Right cardiac atrium (tissue), 5 donors: ENCODE measurements around the gene XRCC4. TPM values are rescaled to one million over a fixed set of nuclear protein-coding genes. Genes with fewer than 3 reads are reported as not detected.

Experiments
- ATAC-seq, 2 donors: fragments of 200-7000 bp; cut with Tn5 transposase; one replicate each; pipeline versions ENCODE4 v1.8.0 to v1.9.1; 2020; ENCODE audit warnings: moderate library complexity in 2 of 2, mild to moderate bottlenecking in 1 of 2
- DNase-seq, 3 donors: peaks; one replicate each; pipeline ENCODE4 v3.0.0-alpha.2; 2020
- H3K27ac ChIP-seq: one replicate; pipeline ENCODE4 v1.5.1; 2013; ENCODE audit warnings: mild to moderate bottlenecking, low read length, control low read depth, moderate library complexity
- H3K27me3 ChIP-seq: one replicate; pipeline ENCODE4 v1.6.1; 2013; ENCODE audit not compliant: control insufficient read depth, insufficient read depth
- H3K4me1 ChIP-seq: one replicate; pipeline ENCODE4 v1.6.1; 2013; ENCODE audit warnings: low read length; ENCODE audit not compliant: control insufficient read depth, insufficient read depth
- H3K4me3 ChIP-seq: one replicate; pipeline ENCODE4 v1.5.1; 2013; ENCODE audit warnings: low read length, control low read depth
- H3K9me3 ChIP-seq: one replicate; pipeline ENCODE4 v1.6.1; 2013; ENCODE audit warnings: low read length; ENCODE audit not compliant: control insufficient read depth
- WGBS: extraction: QIAGEN DNeasy Blood & Tissue Kit; methylation state at CpG from one replicate; pipeline ENCODE4 v1.1.7; 2013; 5-methylcytosine and 5-hydroxymethylcytosine counted together
- intact Hi-C, 4 donors: fragments of 100-400 bp; cut with DNase I; formaldehyde crosslinking; loops; one replicate each; pipeline versions ENCODE4 v1.11.0 to v1.14.0; 2022 to 2023
- polyA plus RNA-seq: library from polyadenylated mRNA; stranded (reverse); fragments of 200-250 nt; gene quantifications from one replicate; pipeline ENCODE4 v1.2.3, GENCODE V29; 2013
- total RNA-seq, 4 donors: library from RNA; stranded (reverse); fragmentation: NEBNext Ultra II Directional; extraction: Animal tissue kit (Norgen Biotek cat#: 25700); gene quantifications; one replicate each; pipeline ENCODE4 v1.2.1, GENCODE V29; 2021
- donor health status: healthy with polysubstance abuse.
- donor health status: DM: no; HTN: yes; CAD: no.
- donor health status: DM: no; HTN: no; CAD: no.
- donor health status: DM: no; HTN: yes; CAD: no; lungs with severe emphysema.
- donor health status: DM: yes; HTN: yes; CAD: no.

XRCC4 gene
- total and polyA plus RNA-seq, 5 donors, result 7.1 to 8.6 (median 7.5) TPM

GRCh38 chr5:83124593-83124992 is 47.2 kb downstream of the XRCC4 start:
- H3K4me1 ChIP-seq, result no peaks in the 10 kb centered on the region
- H3K27ac ChIP-seq, result no peak overlapping the region
- DNase-seq, result no peak
- H3K4me3 ChIP-seq, result no peak overlapping the region
- 95% methylated on average over 1 of the region's 1 CpG for WGBS
- intact Hi-C loops, result no loop called here
- no peak for ATAC-seq
- H3K9me3 ChIP-seq, result no peaks in the 10 kb centered on the region
- H3K27me3 ChIP-seq, result no peaks in the 10 kb centered on the region

GRCh38 chr5:83125560-83125959 is 48.2 kb downstream of the XRCC4 start:
- Histone ChIP-seq H3K27me3 (no peaks in the 10 kb centered on the region), H3K9me3 (no peaks in the 10 kb centered on the region), H3K27ac (no peak overlapping the region), H3K4me1 (no peaks in the 10 kb centered on the region), H3K4me3 (no peak overlapping the region)
- intact Hi-C loops, result no loop called here
- 79% methylated on average over 7 of the region's 7 CpGs for WGBS
- DNase-seq, result no peak
- ATAC-seq, result no peak

- WGBS, result 49% methylated on average over 2 of the region's 2 CpGs
- H3K27ac ChIP-seq, result no peak overlapping the region
- DNase-seq, result no peak
- intact Hi-C loops, result no loop called here
- H3K9me3 ChIP-seq, result no peaks in the 10 kb centered on the region
- H3K4me3 ChIP-seq, result no peak overlapping the region
- no peak for ATAC-seq
- H3K27me3 ChIP-seq, result no peaks in the 10 kb centered on the region
- no peaks in the 10 kb centered on the region for H3K4me1 ChIP-seq
Measured at GRCh38 chr5:83126501-83126900, 49.2 kb downstream of the XRCC4 start.

GRCh38 chr5:83133797-83134196 is 56.5 kb downstream of the XRCC4 start:
- H3K27me3 ChIP-seq, result no peaks in the 10 kb centered on the region
- no peak overlapping the region for H3K27ac ChIP-seq
- no peaks in the 10 kb centered on the region for H3K9me3 ChIP-seq
- H3K4me1 ChIP-seq, result no peaks in the 10 kb centered on the region
- intact Hi-C loops, result no loop called here
- no peak overlapping the region for H3K4me3 ChIP-seq
- ATAC-seq, result peak in 1 of 2 donors; percentile 41
- no peak for DNase-seq
- WGBS, result 93% methylated on average over 18 of the region's 18 CpGs

- H3K27me3 ChIP-seq, result no peaks in the 10 kb centered on the region
- intact Hi-C loops, result no loop called here
- H3K27ac ChIP-seq, result no peak overlapping the region
- no peaks in the 10 kb centered on the region for H3K9me3 ChIP-seq
- ATAC-seq (no peak), DNase-seq (no peak)
- H3K4me3 ChIP-seq, result no peak overlapping the region
- H3K4me1 ChIP-seq, result no peaks in the 10 kb centered on the region
- 88% methylated on average over 2 of the region's 2 CpGs for WGBS
Measured at GRCh38 chr5:83142526-83142925, 65.2 kb downstream of the XRCC4 start.

- intact Hi-C loops, result no loop called here
- no peak overlapping the region for H3K4me3 ChIP-seq
- H3K4me1 ChIP-seq, result no peaks in the 10 kb centered on the region
- DNase-seq, result no peak
- no peak overlapping the region for H3K27ac ChIP-seq
- H3K27me3 ChIP-seq, result no peaks in the 10 kb centered on the region
- H3K9me3 ChIP-seq, result no peaks in the 10 kb centered on the region
- ATAC-seq, result no peak
Measured at GRCh38 chr5:83145241-83145640, 67.9 kb downstream of the XRCC4 start.

- H3K27ac ChIP-seq, result no peak overlapping the region
- H3K4me3 ChIP-seq, result no peak overlapping the region
- H3K9me3 ChIP-seq, result no peaks in the 10 kb centered on the region
- ATAC-seq, result peak in 1 of 2 donors; percentile 32
- H3K27me3 ChIP-seq, result no peaks in the 10 kb centered on the region
- intact Hi-C loops, result no loop called here
- no peaks in the 10 kb centered on the region for H3K4me1 ChIP-seq
- DNase-seq, result no peak
Measured at GRCh38 chr5:83145882-83146331, 68.6 kb downstream of the XRCC4 start.

GRCh38 chr5:83146441-83146840 is 69.1 kb downstream of the XRCC4 start:
- no peak overlapping the region for H3K27ac ChIP-seq
- ATAC-seq (no peak), DNase-seq (no peak)
- intact Hi-C loops, result no loop called here
- 95% methylated on average over 4 of the region's 4 CpGs for WGBS
- no peak overlapping the region for H3K4me3 ChIP-seq
- H3K9me3 ChIP-seq, result no peaks in the 10 kb centered on the region
- H3K27me3 ChIP-seq, result no peaks in the 10 kb centered on the region
- no peaks in the 10 kb centered on the region for H3K4me1 ChIP-seq

GRCh38 chr5:83147593-83147992 is 70.2 kb downstream of the XRCC4 start:
- no peaks in the 10 kb centered on the region for H3K9me3 ChIP-seq
- WGBS, result 98% methylated on average over 4 of the region's 4 CpGs
- no peak for DNase-seq
- no peak for ATAC-seq
- intact Hi-C loops, result no loop called here
- H3K27me3 ChIP-seq, result no peaks in the 10 kb centered on the region
- H3K27ac ChIP-seq, result no peak overlapping the region
- no peaks in the 10 kb centered on the region for H3K4me1 ChIP-seq
- H3K4me3 ChIP-seq, result no peak overlapping the region

- WGBS, result 97% methylated on average over 3 of the region's 3 CpGs
- DNase-seq (no peak), ATAC-seq (no peak)
- Histone ChIP-seq H3K4me1 (no peaks in the 10 kb centered on the region), H3K27ac (no peak overlapping the region), H3K4me3 (no peak overlapping the region), H3K27me3 (no peaks in the 10 kb centered on the region), H3K9me3 (no peaks in the 10 kb centered on the region)
- intact Hi-C loops, result no loop called here
Measured at GRCh38 chr5:83148370-83148769, 71.0 kb downstream of the XRCC4 start.

- DNase-seq (no peak), ATAC-seq (no peak)
- H3K27ac ChIP-seq, result no peak overlapping the region
- H3K4me3 ChIP-seq, result no peak overlapping the region
- no peaks in the 10 kb centered on the region for H3K9me3 ChIP-seq
- no peaks in the 10 kb centered on the region for H3K27me3 ChIP-seq
- intact Hi-C loops, result no loop called here
- H3K4me1 ChIP-seq, result no peaks in the 10 kb centered on the region
Measured at GRCh38 chr5:83149671-83150070, 72.3 kb downstream of the XRCC4 start.

GRCh38 chr5:83151821-83152220 is 74.5 kb downstream of the XRCC4 start:
- Histone ChIP-seq H3K27ac (no peak overlapping the region), H3K4me1 (no peaks in the 10 kb centered on the region), H3K4me3 (no peak overlapping the region), H3K27me3 (no peaks in the 10 kb centered on the region), H3K9me3 (no peaks in the 10 kb centered on the region)
- 97% methylated on average over 1 of the region's 1 CpG for WGBS
- intact Hi-C loops, result no loop called here
- ATAC-seq, result no peak
- no peak for DNase-seq
